ENCODE data around the gene C9orf72. TPM values are rescaled to one million over a fixed set of nuclear protein-coding genes. Genes with fewer than 3 reads are reported as not detected.
A peak's percentile ranks its signal among the peaks of the same experiment; 100 is the strongest.
"Not testable (repeated sequence)": the region's sequence is repeated elsewhere in the genome, so short reads cannot be mapped to it uniquely, and the experiment has no call there.

C9orf72 gene
- total RNA-seq, 1 donor from 2014 or later, result 9.4 TPM

GRCh38 chr9:27506981-27507380, 66.3 kb downstream of the C9orf72 start:
- TF ChIP-seq CTCF (conservative IDR thresholded peaks at IDR 0.05; ENCODE audit: low read depth, low read length), result no peak
- H3K4me3 ChIP-seq (ENCODE audit: low read depth, low read length), result no peak overlapping the region
- no peak for DNase-seq (ENCODE audit: low read depth)

DNA sequence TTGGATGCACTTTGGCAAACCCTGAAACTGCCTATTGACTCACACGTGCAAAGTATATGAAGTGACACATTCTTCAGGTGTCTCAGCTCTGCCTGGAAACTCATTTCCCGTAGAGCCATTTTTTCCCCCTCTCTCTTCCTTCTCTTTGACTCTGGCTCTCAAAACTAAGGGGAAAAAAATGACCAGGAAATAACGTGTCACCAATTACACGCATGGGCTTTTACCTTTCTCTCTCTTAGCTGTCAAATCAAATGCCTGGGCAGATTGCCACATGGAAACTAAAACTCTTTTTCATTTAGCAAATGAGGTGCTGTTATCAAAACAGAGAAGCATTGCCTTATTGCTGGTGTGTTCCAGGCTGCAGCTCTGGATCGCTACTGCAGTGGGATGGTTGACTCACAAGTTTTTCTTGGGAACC, 67.5 kb downstream of the C9orf72 start:
- no peak for TF ChIP-seq CTCF (conservative IDR thresholded peaks at IDR 0.05; ENCODE audit: low read depth, low read length)
- DNase-seq (ENCODE audit: low read depth), result no peak
- no peak overlapping the region for H3K4me3 ChIP-seq (ENCODE audit: low read depth, low read length)

DNA sequence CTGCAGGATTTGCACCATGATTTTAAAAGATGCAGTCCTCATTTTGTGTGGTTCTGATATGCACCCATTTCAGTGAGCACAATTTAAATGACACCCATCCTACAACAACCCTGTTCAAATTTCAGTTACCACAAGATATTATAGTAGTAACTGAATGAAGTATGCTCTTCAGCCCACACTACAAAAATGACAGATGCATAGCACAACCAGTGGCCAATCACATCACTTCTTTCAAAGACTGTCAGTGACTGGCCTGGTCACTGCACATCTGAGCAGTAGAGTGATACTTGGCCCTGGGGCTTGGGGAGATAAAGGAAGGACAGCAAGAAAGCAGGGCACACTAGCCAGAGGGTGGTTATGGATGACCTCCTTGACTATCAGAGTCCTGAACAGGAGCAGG, 69.0 kb downstream of the C9orf72 start:
- no peak for TF ChIP-seq CTCF (conservative IDR thresholded peaks at IDR 0.05; ENCODE audit: low read depth, low read length)
- no peak for DNase-seq (ENCODE audit: low read depth)

DNA sequence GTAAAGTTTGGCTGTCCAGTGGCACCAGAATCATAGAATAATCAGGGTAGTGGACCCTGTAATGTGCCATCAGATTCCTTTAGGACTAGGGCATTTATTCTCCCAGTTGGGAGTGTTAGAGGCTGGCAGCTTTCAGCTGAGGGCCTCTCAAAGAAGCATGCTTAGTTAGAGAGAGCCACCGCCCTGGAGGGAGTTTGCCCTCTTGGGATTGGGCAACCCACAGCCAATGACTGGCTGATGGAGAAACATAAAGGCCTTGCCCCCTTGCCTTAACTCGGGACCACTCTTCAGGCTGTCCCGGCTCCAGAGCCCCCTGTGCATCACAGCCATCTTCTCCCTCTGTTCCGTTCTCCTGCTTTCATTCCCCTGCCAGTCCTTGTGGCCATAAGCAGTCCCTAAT, 69.7 kb downstream of the C9orf72 start:
- no peak for TF ChIP-seq CTCF (conservative IDR thresholded peaks at IDR 0.05; ENCODE audit: low read depth, low read length)
- no peak overlapping the region for H3K4me3 ChIP-seq (ENCODE audit: low read depth, low read length)
- DNase-seq (ENCODE audit: low read depth), result no peak

More for the DNA sequence above, 69.0 kb downstream of the C9orf72 start:
- no peak overlapping the region for H3K4me3 ChIP-seq (ENCODE audit: low read depth, low read length)

GRCh38 chr9:27500902-27501301, 72.4 kb downstream of the C9orf72 start:
- not testable (repeated sequence) for DNase-seq (ENCODE audit: low read depth); H3K4me3 ChIP-seq (ENCODE audit: low read depth, low read length)

DNA sequence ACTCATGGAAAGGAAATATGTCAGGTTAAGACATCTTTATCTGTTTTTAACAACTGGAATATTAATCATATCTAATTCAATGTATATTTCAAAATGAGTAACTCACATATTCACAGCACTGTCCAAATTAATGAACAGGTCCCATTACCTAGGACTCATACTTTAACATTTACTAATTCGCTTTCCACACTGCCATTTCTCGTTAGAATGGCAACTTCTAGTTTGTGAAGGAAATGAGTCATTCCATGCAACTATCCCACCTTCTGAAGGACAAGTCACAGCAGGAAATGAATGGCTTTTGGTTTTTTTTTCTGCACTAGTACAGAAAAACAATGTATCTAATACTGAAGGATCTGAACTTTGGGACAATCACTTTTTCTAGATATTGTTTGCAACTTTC, 73.8 kb downstream of the C9orf72 start:
- no peak overlapping the region for H3K4me3 ChIP-seq (ENCODE audit: low read depth, low read length)
- peak; percentile 25 for DNase-seq (ENCODE audit: low read depth)
- no peak for TF ChIP-seq CTCF (conservative IDR thresholded peaks at IDR 0.05; ENCODE audit: low read depth, low read length)

GRCh38 chr9:27497883-27498417, 75.3 kb downstream of the C9orf72 start:
- no peak overlapping the region for H3K4me3 ChIP-seq (ENCODE audit: low read depth, low read length)
- TF ChIP-seq CTCF (conservative IDR thresholded peaks at IDR 0.05; ENCODE audit: low read depth, low read length), result no peak
- DNase-seq (ENCODE audit: low read depth), result no peak

Other genes starting within 250 kb of the C9orf72 start
- not detected in 2 replicates for gene IFNK, start 49.2 kb downstream of the C9orf72 start, total RNA-seq
- 2.3 and 2.9 TPM in 2 replicates for gene MOB3B, start 43.7 kb downstream of the C9orf72 start, total RNA-seq

Measured in epithelial cell of proximal tubule (primary cell).